Stimulated activated CD4-positive, alpha-beta T cell treated with anti-CD3 and anti-CD28 coated beads, Interleukin-15, amount 100 ng/mL, for 1 hour (primary cell): Measurements from ENCODE around the gene WTIP.
"Not testable (repeated sequence)": the region's sequence is repeated elsewhere in the genome, so short reads cannot be mapped to it uniquely, and the experiment has no call there.

Source experiments
- DNase-seq, 2 donors: peaks; one replicate each; pipeline ENCODE4 v3.0.0-alpha.2; 2020; ENCODE audit warnings: low read depth in 1 of 2, low spot score in 1 of 2

Gene WTIP

DNA sequence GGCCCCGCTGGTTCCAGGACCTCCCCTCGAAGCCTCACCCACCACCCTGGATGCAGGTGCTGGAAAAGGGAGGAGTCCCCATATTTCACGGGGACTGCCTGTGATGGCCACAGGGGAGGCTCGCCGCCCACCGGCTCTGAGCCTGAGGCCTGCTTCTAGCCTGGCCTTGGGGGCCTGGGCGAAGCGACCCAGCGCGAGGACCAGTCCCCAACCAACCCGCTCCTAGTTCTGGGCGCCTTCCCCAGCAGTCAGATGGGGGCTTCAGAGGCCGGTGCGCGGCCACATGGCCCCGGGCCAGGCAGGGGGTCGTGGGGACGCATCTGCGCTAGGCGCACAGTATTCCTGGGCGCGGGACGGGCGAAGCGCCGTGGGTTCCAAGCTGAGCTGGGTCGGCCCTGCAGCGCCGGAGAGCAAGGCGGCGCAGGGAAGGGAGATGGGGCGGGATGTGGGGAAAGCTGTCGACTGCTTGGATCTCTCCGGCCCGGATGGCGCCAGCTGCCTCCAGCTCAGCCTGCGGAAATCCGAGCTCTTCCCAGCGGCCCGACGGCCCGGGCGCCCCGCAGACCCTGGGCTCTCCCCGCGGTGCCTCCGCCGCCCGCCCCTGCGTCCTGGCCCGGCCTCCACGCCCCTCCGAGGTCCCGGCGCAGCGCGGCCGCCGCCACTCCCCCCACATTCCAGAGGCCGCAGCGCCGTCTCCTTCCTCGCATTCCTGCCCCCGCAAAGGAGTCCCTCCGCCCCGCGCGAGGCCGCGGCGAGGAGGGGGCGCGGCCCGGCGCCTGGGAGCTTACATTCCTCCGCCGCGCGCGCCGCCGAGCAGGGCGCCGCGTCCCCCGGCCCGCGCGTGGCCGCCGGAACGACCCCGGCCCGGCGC is at the start of gene WTIP:
Gene WTIP (plus strand): TSS at position 788 of the 871 bp plus-strand sequence. CDS start 217 bp downstream, outside the sequence.
- DNase-seq, result no peak

- DNase-seq, result no peak
Observed at GRCh38 chr19:34432797-34433196, 48.8 kb upstream of the WTIP start.

- DNase-seq, result no peak
Observed at GRCh38 chr19:34436716-34437115, 44.8 kb upstream of the WTIP start.

DNA sequence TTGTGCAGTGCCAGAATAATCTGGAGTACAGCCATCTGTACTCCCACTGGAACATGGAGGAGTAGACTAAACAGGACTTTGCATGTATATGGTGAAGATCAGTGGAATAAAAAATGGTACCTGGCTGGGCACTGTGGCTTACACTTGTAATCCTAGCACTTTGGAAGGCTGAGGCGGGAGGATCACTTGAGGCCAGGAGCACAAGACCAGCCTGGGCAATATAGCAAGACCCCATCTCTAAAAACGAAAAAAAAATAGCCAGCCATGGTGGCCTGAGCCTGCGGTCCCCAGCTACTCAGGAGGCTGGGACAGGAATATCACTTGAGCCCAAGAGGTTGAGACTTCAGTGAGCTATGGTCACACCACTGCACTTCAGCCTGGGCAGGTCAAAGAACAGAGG is 33.4 kb upstream of the WTIP start:
- no peak for DNase-seq

GRCh38 chr19:34452723-34453122 is 28.8 kb upstream of the WTIP start:
- DNase-seq, result no peak

DNA sequence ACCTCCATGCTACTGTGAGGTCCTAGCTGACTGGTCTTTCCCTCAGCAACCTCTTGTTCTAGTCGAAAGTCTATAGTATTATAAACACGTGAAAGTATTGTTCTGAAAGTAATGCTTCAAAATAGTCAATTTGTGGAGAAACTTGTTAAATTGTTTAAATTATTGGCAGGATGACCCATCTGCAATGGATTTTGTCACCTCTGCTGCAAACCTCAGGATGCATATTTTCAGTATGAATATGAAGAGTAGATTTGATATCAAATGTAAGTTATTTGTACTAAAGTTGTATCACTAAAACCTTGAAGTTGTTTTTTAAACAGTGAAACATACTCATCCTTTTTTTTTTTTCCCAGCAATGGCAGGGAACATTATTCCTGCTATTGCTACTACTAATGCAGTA is 27.5 kb upstream of the WTIP start:
- no peak for DNase-seq

GRCh38 chr19:34454685-34455084 is 26.9 kb upstream of the WTIP start:
- no peak for DNase-seq

DNA sequence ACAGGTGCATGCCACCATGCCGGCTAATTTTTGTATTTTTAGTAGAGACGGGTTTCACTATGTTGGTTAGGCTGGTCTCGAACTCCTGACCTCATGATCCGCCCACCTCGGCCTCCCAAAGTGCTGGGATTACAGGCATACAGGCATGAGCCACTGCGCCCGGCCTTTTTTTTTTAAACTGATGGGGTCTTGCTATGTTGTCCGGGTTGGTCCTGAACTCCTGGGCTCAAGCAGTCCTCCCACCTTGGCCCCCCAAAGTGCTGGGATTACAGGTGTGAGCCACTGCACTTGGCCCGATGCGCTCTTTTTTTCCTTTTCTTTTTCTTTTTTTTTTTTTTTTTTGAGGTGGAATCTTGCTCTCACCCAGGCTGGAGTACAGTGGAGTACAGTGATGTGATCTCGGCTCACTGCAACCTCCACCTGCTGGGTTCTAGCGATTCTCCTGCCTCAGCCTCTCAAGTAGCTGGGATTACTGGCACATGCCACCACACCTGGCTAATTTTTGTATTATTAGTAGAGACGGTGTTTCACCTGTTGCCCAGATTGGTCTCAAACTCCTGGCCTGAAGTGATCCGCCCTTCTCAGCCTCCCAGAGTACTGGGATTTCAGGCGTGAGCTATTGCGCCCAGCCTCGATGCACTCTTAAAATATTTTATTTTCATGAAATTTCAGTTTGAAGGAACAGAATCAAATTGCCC is 25.6 kb upstream of the WTIP start:
- not testable (repeated sequence) for DNase-seq

GRCh38 chr19:34457446-34457845 is 24.1 kb upstream of the WTIP start:
- DNase-seq, result no peak

- no peak for DNase-seq
Observed at GRCh38 chr19:34458677-34459076, 22.9 kb upstream of the WTIP start.

DNA sequence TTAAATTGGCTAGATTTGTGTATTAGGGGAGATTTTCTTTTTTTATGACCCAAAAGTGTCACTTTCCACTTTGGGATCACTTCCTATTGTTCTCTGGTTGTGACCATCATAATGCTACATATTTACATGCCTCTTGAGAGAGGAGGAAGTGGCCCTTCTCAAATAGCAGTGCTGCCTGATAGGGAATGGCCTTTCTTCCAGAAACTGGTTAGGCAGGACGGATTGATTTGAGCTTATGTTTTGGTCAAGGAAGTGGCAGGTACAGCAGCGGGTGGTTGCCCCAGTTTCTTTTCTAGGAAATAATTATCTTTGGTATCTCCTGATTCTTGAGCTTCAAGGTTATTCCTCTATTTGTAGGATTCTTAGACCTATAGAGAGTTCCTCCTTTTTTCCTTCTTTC is 21.9 kb upstream of the WTIP start:
- no peak for DNase-seq

DNA sequence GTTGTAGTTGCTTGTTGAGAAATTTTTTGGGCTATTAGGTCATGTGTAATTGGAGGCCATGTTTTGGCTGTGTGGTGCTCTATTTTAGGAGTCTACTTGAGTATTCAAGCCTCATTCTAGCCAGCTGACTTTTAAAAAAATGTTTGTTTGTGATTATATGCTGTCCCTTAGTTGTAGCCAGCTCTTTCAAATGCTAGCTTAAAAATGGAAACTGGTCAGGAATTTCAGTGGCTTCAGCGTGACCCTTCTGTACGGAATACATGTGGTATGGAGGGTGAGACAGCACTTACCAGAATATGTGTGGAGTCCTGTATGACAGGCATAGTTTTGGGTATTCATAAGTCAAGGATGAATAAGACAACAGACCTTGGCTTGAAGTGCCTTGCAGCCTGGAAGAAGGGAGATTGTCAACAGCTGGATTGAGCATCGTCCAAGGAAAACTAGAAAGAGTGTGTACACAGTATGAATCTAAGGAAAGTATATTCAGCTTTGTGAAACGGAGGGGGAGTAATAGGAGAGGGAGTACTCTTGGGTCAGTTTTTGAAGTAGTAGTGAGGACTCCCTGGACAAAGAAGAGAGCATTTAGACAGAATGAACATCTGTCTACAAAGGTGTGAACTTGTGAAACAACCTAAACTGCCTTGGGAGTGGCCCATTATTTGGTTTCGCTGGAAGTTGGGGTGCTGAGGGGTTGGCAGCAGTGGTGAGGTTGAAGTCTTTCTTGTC is 20.0 kb upstream of the WTIP start:
- no peak for DNase-seq

GRCh38 chr19:34464785-34465184 is 16.8 kb upstream of the WTIP start:
- DNase-seq, result not testable (repeated sequence)

- DNase-seq, result no peak
Observed at GRCh38 chr19:34468409-34468808, 13.1 kb upstream of the WTIP start.

- DNase-seq, result not testable (repeated sequence)
Observed at GRCh38 chr19:34469026-34469425, 12.5 kb upstream of the WTIP start.

- no peak for DNase-seq
Observed at GRCh38 chr19:34471906-34472700, 9.5 kb upstream of the WTIP start.

- no peak for DNase-seq
Observed at GRCh38 chr19:34474233-34474989, 7.1 kb upstream of the WTIP start.

DNA sequence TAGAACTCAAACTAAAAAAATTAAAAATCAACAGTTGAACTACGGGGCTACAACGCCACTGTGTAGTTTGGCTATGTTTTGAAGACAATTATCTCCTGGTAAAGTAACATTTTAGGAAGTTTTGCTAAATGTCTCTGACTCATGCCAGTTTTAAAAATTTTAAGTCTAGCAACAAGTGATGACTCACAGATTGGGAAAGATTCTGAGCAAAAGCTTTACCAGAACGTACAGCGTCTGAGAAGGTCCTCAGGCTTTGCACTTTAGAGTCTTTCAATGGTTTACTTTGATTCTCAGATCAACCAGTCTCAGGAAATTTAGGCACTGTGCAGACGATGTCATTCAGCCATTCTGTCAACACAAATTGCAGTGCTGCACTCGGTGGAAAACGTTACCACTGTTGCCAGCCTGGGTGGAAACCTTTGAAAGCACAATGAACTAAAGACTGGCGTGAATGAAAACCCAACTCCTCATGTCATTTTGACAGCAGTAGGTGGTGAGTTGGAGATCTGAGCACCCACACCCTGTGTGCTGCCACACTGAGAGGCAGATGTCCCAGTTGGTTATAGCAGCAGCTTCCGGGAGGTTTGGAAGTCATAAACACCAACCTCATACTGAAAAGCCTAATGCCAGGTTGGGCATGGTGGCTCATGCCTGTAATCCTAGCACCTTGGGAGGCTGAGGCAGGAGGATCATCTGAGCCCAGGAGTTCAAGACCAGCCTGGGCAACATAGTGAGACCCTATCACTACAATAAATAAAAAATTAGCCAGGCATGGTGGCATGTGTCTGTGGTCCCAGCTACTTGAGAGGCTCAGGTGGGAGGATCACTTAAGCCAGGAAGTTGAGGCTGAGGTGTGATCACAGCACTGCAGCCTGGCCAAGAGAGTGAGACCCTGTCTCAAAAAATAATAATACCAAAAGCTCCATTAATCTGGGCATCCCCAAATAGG is 6.3 kb upstream of the WTIP start:
- no peak for DNase-seq

DNA sequence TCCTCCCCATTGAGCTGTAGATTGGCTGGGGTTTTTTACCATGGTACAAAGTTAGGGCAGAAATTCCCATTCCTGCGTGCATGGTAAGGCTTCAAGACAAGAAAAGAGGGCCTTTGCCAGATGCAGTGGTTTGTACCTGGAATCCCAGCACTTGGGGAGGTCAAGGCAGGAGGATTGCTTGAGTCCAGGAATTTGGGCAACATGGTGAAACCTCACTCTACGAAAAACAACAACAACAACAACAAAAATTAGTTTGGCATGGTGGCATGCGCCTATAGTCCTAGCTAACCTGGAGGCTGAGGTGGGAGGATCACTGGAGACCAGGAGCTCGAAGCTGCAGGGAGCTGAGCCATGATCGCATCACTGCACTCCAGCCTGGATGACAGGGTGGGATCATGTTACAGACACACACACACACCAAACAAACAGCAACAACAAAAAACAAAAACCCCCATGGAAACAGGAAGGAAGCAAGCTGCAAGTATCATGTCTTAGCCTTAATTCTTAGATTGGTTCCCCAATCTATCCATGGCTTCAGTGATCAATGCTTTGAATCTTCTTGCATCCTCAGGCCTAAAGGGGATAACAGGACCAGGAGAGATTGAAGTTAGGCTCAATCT is 5.5 kb upstream of the WTIP start:
- no peak for DNase-seq
